Hepatic stellate cell (primary cell): ENCODE results near the gene PREP.
"Not testable (repeated sequence)": the region's sequence is repeated elsewhere in the genome, so short reads cannot be mapped to it uniquely, and the experiment has no call there.

Experiments used
- DNase-seq: peaks from one replicate; pipeline ENCODE4 v3.0.0; 2011; ENCODE audit warnings: low spot score

PREP gene

GRCh38 chr6:105402939-105403935, at the start of gene PREP:
PREP (minus strand) TSS chr6:105403082; CDS start chr6:105402891, 191 bp downstream.
- peak; percentile 80 for DNase-seq

GRCh38 chr6:105452376-105452775, 49.5 kb upstream of the PREP start:
- DNase-seq: no peak

GRCh38 chr6:105449756-105450390, 47.0 kb upstream of the PREP start:
- no peak for DNase-seq

GRCh38 chr6:105445481-105445880, 42.6 kb upstream of the PREP start:
- no peak for DNase-seq

GRCh38 chr6:105443941-105444340, 41.1 kb upstream of the PREP start:
- no peak for DNase-seq

GRCh38 chr6:105442369-105442768, 39.5 kb upstream of the PREP start:
- no peak for DNase-seq

GRCh38 chr6:105437236-105437635, 34.4 kb upstream of the PREP start:
- no peak for DNase-seq

- no peak for DNase-seq
These were observed 30.8 kb upstream of the PREP start for GRCh38 chr6:105433723-105434122.

GRCh38 chr6:105432797-105433196, 29.9 kb upstream of the PREP start:
- peak; percentile 31 for DNase-seq

GRCh38 chr6:105431226-105431625, 28.3 kb upstream of the PREP start:
- no peak for DNase-seq

GRCh38 chr6:105430685-105431084, 27.8 kb upstream of the PREP start:
- DNase-seq: no peak

- DNase-seq: no peak
These were observed 26.8 kb upstream of the PREP start for GRCh38 chr6:105429676-105430075.

- DNase-seq: peak; percentile 16
These were observed 25.6 kb upstream of the PREP start for GRCh38 chr6:105428342-105428957.

- peak; percentile 36 for DNase-seq
These were observed 21.4 kb upstream of the PREP start for GRCh38 chr6:105424175-105424783.

GRCh38 chr6:105416971-105417370, 14.1 kb upstream of the PREP start:
- not testable (repeated sequence) for DNase-seq

GRCh38 chr6:105409734-105410133, 6.9 kb upstream of the PREP start:
- DNase-seq: no peak

- peak; percentile 33 for DNase-seq
These were observed 568 bp downstream of the PREP start for GRCh38 chr6:105402090-105402938.

- no peak for DNase-seq
These were observed 1.4 kb downstream of the PREP start for GRCh38 chr6:105401247-105402089.

GRCh38 chr6:105400501-105400900, 2.4 kb downstream of the PREP start:
- no peak for DNase-seq

- no peak for DNase-seq
These were observed 4.0 kb downstream of the PREP start for GRCh38 chr6:105398859-105399258.
